Central memory CD4-positive, alpha-beta T cell (primary cell): ENCODE results near the gene KLF3.
"Not testable (repeated sequence)": the region's sequence is repeated elsewhere in the genome, so short reads cannot be mapped to it uniquely, and the experiment has no call there.

Experiments
- DNase-seq: peaks from one replicate; pipeline ENCODE4 v3.0.0; 2022
- total RNA-seq, 3 experiments: gene quantifications; one replicate each; lab custom pipeline; 2026; lab: John Stamatoyannopoulos, UW

Gene KLF3
- total RNA-seq: 31.7 to 294 (median 157) reads per million in 3 experiments

GRCh38 chr4:38663801-38664705, at the start of gene KLF3:
Gene KLF3 (plus strand): TSS chr4:38664199. CDS start chr4:38680626, 16,427 bp downstream.
- DNase-seq: peak; percentile 94

GRCh38 chr4:38614231-38614630, 49.8 kb upstream of the KLF3 start:
- DNase-seq: no peak

DNA sequence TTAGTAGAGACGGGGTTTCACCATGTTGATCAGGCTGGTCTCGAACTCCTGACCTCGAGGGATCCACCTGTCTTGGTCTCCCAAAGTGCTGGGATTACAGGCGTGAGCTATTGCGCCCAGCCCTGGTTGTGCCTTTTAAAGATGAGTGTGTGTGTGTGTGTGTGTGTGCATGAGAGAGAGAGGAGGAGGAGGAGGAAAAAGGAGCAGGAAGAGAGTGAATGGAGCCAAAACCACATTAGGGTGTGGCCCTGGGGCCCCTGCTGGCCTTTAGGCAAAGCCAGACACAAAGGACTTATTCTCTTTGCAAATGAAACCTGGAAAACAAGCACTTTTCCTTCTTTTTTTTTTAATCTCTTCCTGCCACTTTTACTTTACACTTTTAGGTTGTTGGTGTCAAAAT, 48.2 kb upstream of the KLF3 start:
- no peak for DNase-seq

- no peak for DNase-seq
Observed at GRCh38 chr4:38618505-38618904, 45.5 kb upstream of the KLF3 start.

DNA sequence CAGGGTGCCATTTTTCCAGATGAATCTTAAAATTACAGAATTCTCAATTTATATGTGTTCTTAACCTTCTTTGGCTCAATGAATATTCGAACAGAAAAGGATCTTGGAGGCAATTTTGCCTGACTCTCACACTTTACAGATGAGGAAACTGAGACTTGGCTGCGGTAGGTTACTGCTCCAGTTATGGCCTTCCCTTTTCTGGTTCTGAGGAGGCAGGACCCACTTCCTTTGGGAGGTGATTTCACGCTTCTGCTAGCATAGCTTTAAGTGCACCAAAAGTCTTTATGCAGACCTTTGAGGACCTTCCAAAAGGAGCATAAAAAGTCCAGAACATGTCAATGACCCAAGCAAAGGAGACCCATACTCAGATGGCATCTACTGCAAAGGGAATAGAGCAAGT, 44.7 kb upstream of the KLF3 start:
- DNase-seq: no peak

- DNase-seq: no peak
Observed at GRCh38 chr4:38620065-38620464, 43.9 kb upstream of the KLF3 start.

DNA sequence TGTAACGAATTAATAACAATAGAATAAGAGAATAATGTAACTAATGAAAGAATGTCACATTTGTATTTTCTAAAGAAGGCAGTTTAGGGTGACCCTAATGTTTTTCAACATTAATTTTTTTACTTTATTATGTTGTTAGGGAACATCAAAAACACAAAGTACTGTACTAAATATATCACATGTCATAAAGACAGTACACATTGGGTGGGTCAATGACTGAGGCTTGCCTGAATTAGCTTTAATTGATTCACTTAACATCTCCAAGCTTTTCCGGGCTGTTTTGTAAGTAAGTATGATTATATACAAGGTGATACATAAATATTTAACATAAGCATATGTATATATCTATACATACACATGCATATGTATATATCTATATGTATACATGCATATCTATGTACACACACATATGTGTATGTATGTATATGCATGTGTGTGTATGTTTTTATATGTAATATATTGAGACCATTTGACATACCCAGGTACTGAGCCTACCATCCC, 43.4 kb upstream of the KLF3 start:
- DNase-seq: no peak

DNA sequence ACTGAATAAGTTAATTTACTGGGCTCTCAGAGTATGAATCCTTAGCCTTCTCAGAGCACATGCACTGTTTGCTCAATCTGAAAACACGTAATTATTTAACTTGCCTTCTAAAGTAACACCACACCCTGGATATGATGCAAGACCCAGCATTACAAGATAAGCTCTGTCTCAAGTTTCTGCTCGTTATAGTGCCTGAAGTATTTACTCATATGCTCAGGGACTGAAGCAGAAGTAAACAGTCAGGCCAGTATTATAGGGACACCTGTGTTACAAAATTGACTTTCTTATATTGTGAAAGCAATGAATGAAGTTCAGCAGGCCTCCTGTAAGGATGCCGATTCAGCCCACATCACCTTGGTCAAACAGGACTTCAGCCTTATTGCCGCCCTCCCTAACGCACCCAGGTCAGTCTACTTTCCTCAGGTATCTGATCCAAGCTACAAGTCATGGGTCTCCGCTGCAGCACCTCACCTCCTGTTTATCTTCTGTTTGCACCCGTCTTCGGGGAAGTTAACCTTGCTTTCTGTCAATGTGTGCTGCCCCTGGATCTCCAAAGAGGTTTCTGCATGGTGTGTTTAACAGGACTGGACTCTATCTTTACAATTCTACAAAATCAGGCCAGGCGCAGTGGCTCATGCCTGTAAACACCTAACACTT, 42.8 kb upstream of the KLF3 start:
- no peak for DNase-seq

- no peak for DNase-seq
Observed at GRCh38 chr4:38621831-38622230, 42.2 kb upstream of the KLF3 start.

DNA sequence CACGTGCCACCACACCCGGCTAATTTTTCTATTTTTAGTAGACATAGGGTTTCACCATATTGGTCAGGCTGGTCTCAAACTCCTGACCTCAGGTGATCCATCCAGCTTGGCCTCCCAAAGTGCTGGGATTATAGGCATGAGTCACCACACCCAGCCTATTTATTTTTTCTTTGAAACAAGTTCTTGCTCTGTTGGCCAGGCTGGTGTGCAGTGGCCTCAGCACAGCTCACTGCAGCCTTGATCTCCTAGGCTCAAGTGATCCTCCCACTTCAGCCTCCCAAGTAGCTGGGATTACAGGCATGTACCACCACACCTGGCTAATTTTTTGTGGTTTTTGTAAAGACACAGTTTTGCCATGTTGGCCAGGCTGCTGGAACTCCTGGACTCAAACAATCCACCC, 41.7 kb upstream of the KLF3 start:
- DNase-seq: not testable (repeated sequence)

GRCh38 chr4:38623260-38623659, 40.7 kb upstream of the KLF3 start:
- DNase-seq: no peak

DNA sequence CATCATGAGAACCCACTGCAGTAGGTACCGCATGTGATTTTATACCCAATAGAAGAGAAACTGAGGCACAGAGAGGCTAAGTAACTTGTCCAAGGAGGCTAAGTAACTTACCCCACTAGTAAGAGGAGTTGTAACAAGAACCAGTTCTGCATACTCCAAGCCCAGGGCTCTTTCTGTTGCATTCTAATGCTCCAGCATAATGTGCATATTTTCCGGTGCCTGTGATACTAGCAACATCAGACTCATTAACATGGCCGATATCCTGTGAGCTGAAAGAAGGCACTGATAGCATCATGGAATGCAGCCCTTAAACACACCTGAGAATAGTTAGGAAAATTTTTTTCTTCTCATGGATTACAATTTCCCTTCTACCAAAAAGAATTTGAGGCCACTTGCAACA, 39.7 kb upstream of the KLF3 start:
- no peak for DNase-seq

- no peak for DNase-seq
Observed at GRCh38 chr4:38625508-38625907, 38.5 kb upstream of the KLF3 start.

GRCh38 chr4:38626901-38627444, 37.0 kb upstream of the KLF3 start:
- DNase-seq: not testable (repeated sequence)

DNA sequence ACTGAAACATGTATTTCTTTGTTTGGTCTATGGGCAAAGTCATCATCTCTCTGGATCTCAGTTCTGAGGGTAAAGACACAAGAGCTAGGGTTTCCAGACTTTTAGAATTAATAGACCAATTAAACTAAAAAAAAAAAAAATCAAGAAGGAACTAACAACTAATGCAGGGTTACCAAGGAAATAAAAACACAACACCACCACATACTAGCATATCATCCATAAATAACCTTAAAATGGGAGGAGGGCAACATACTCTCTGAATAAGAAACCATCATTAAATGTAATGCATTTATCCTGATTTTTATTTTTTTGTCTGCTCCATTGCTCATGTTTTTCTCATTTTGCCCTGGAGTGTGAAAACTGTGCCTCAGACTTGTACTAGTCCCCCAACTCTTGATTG, 33.5 kb upstream of the KLF3 start:
- no peak for DNase-seq

GRCh38 chr4:38634047-38634759, 29.8 kb upstream of the KLF3 start:
- DNase-seq: no peak

DNA sequence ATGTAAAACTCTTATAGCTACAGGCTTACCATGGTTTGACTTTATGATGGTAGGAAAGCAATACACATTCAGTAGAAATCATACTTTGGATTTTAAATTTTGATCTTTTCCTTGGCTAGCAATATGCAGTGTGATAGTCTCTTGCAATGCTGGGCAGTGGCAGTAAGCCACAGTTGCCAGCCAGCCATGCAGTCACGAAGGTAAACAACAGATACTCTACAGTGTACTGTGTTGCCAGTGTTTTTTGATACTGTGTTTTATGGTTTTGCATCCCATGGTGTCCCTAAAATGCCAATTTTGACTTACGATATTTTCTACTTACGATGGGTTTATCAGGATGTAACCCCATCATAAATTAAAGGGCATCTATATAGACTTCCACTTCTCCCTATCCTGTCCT, 24.8 kb upstream of the KLF3 start:
- no peak for DNase-seq

DNA sequence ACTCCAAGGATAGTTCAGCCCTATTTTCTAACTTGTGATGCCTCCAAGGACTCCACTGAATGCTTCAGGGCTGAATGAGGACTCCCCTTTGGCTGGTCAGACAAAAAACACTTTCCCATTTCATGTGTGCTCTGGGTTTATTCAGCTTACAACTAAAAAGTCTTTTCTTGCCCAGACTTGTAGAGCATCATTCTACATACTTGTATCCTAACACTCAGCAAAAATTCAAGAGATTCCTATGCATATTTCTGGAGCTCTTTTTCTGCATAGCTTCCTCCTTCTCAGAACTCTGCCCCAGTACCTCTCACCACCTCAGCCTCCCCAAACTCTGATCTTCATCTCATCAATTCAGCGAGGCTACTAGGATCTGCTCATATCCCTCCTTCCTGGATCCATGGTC, 22.2 kb upstream of the KLF3 start:
- DNase-seq: no peak

- no peak for DNase-seq
Observed at GRCh38 chr4:38644201-38644600, 19.8 kb upstream of the KLF3 start.

GRCh38 chr4:38647101-38647819, 16.7 kb upstream of the KLF3 start:
- DNase-seq: no peak

DNA sequence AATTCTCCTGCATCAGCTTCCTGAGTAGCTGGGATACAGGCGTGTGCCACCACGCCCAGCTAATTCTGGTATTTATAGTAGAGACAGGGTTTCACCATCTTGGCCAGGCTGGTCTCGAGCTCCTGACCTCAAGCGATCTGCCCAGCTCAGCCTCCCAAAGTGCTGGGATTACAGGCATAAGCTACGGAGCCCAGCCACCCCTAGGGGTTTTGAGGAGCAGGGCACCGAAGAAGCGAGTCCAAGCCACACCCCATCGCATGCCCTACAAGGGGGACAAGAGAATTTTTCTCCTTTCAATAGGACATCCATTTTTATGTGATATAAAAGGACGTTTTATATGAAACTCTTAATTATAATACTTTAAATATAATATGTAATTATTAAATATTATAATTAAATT, 13.9 kb upstream of the KLF3 start:
- no peak for DNase-seq

DNA sequence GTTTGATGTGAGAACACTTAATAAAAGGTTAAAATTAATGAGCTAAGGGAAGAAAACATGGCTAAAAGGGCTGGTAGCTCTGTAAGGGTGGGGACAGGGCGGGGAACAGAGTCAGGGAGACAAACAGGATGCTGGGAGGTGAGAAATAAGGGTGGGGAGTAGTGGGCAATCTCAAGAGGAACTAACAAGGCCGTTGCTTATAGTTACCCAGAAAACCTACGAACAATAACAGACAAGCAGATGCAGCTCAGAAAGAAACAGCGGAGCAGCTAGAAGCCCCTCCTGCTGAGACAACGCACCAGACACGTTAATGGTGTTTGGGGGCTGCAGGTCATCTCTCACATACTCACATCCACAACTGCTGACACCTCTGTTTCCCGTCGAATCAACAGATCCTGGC, 9.7 kb upstream of the KLF3 start:
- DNase-seq: peak; percentile 80
